Peyer's patch (tissue), 4 donors: ENCODE results near the gene IGF2BP2. TPM values are rescaled to one million over a fixed set of nuclear protein-coding genes. Genes with fewer than 3 reads are reported as not detected.

Experiments used
- DNase-seq, 3 donors: peaks; one replicate each; pipeline ENCODE4 v3.0.0-alpha.2; 2017 to 2019
- H3K27ac ChIP-seq, 4 donors: fragments of 200-600 bp; sonication (generic); one replicate each; pipeline ENCODE4 v1.5.1; 2016 to 2019
- H3K27me3 ChIP-seq, 2 donors: fragments of 200-600 bp; sonication (generic); one replicate each; pipeline ENCODE4 v1.5.1; 2019
- H3K36me3 ChIP-seq, 3 donors: fragments of 200-600 bp; sonication (generic); one replicate each; pipeline ENCODE4 v1.5.1; 2016 to 2019
- H3K4me1 ChIP-seq, 4 donors: fragments of 200-600 bp; sonication (generic); one replicate each; pipeline ENCODE4 v1.5.1; 2016 to 2019
- H3K4me3 ChIP-seq, 4 donors: fragments of 200-600 bp; sonication (generic); 1 replicate in 3 of 4; 2 replicates in 1 of 4; pipeline ENCODE4 v1.5.1; 2016 to 2019; ENCODE audit warnings: mild to moderate bottlenecking in 1 of 4
- H3K9me3 ChIP-seq, 4 donors: fragments of 200-600 bp; sonication (generic); one replicate each; pipeline ENCODE4 v1.5.1; 2016 to 2019; ENCODE audit warnings: mild to moderate bottlenecking in 1 of 4
- POLR2A ChIP-seq, 2 donors: fragments of 450-650 bp; IDR thresholded peaks; one replicate each; pipeline ENCODE4 v1.5.1; 2017; ENCODE audit warnings: antibody characterized with exemption in 2 of 2, mild to moderate bottlenecking in 2 of 2, moderate library complexity in 2 of 2
- small RNA-seq, 2 donors: library from RNA; depleted of rRNA; stranded (forward); fragments of <200 nt; gene quantifications; one replicate each; pipeline ENCODE3, GENCODE V24; 2016
- total RNA-seq, 4 donors: library from RNA; depleted of rRNA; stranded (reverse); fragments of >200 nt; gene quantifications; one replicate each; pipeline ENCODE4 v1.1.0, GENCODE V29; 2016
- TF ChIP-seq, protein P1 (sequence below), 6 experiments: fragments of 450-650 bp in 4 of 6; fragments of 200-600 bp in 2 of 6; sonication (generic) in 1 of 6; IDR thresholded peaks; one replicate each; pipeline ENCODE4 v1.5.1; 2017 to 2019; ENCODE audit warnings: antibody characterized with exemption in 6 of 6, mild to moderate bottlenecking in 3 of 6, moderate library complexity in 1 of 6

IGF2BP2 gene
- total RNA-seq, 4 donors from 2014 or later = 61.9 to 116 (median 99.8) TPM

GRCh38 chr3:185606196-185606595, 218.6 kb downstream of the IGF2BP2 start:
- Histone ChIP-seq H3K4me3 (no peak overlapping the region), H3K27ac (no peak overlapping the region), H3K9me3 (no peaks in the 10 kb centered on the region), H3K36me3 (peaks cover 0 to 95% (median 0%) of the 10 kb centered on the region in 3 donors), H3K4me1 (no peaks in the 10 kb centered on the region), H3K27me3 (no peaks in the 10 kb centered on the region)
- DNase-seq = no peak
- TF ChIP-seq POLR2A (IDR thresholded peaks at IDR 0.05) = no peak
- TF ChIP-seq, protein P1, sequence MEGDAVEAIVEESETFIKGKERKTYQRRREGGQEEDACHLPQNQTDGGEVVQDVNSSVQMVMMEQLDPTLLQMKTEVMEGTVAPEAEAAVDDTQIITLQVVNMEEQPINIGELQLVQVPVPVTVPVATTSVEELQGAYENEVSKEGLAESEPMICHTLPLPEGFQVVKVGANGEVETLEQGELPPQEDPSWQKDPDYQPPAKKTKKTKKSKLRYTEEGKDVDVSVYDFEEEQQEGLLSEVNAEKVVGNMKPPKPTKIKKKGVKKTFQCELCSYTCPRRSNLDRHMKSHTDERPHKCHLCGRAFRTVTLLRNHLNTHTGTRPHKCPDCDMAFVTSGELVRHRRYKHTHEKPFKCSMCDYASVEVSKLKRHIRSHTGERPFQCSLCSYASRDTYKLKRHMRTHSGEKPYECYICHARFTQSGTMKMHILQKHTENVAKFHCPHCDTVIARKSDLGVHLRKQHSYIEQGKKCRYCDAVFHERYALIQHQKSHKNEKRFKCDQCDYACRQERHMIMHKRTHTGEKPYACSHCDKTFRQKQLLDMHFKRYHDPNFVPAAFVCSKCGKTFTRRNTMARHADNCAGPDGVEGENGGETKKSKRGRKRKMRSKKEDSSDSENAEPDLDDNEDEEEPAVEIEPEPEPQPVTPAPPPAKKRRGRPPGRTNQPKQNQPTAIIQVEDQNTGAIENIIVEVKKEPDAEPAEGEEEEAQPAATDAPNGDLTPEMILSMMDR (IDR thresholded peaks at IDR 0.05) = no peak

DNA sequence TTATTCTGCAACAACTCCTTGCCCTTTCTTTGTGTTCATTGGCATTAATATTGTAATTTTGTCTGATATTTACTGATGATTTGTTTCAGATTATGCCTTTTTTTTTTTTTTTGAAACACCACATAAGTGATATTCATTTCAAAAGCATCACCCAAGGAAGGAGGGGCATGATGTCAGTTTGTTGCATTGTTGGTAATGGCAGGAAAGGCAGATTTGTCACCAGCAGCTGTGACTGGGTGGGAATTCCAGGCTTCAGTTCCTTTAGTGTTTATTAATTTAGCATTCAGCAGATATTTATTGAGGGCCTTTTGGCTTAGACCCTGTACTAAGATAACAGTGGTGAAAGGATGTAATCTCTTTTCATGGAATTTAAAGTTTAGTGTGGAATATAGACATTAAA, 219.3 kb downstream of the IGF2BP2 start:
- no peaks in the 10 kb centered on the region for H3K4me1 ChIP-seq
- no peak overlapping the region for H3K27ac ChIP-seq
- peaks cover 0 to 95% (median 0%) of the 10 kb centered on the region in 3 donors for H3K36me3 ChIP-seq
- TF ChIP-seq, protein P1 (IDR thresholded peaks at IDR 0.05) = no peak
- no peak for TF ChIP-seq POLR2A (IDR thresholded peaks at IDR 0.05)
- no peak overlapping the region for H3K4me3 ChIP-seq
- H3K27me3 ChIP-seq = no peaks in the 10 kb centered on the region
- no peaks in the 10 kb centered on the region for H3K9me3 ChIP-seq
- DNase-seq = no peak

GRCh38 chr3:185595526-185595925, 229.3 kb downstream of the IGF2BP2 start:
- DNase-seq = no peak
- H3K4me1 ChIP-seq = no peaks in the 10 kb centered on the region
- H3K27me3 ChIP-seq = no peaks in the 10 kb centered on the region
- H3K9me3 ChIP-seq = no peaks in the 10 kb centered on the region
- no peak overlapping the region for H3K27ac ChIP-seq
- peaks cover 0 to 53% (median 0%) of the 10 kb centered on the region in 3 donors for H3K36me3 ChIP-seq
- TF ChIP-seq, protein P1 (IDR thresholded peaks at IDR 0.05) = no peak
- no peak for TF ChIP-seq POLR2A (IDR thresholded peaks at IDR 0.05)
- no peak overlapping the region for H3K4me3 ChIP-seq

- Histone ChIP-seq H3K9me3 (no peaks in the 10 kb centered on the region), H3K27me3 (no peaks in the 10 kb centered on the region), H3K27ac (no peak overlapping the region), H3K4me1 (no peaks in the 10 kb centered on the region), H3K36me3 (peaks cover 0 to 45% (median 0%) of the 10 kb centered on the region in 3 donors), H3K4me3 (no peak overlapping the region)
- no peak for TF ChIP-seq POLR2A (IDR thresholded peaks at IDR 0.05)
- TF ChIP-seq, protein P1 (IDR thresholded peaks at IDR 0.05) = no peak
- DNase-seq = no peak
These were observed 230.8 kb downstream of the IGF2BP2 start for GRCh38 chr3:185594073-185594472.

Small RNA genes within 50 kb of the gene (small RNA-seq; reads per million reads assigned to genes)
- gene AC133473.1 = 0 reads per million in 2 donors
- 0 reads per million in 2 donors for gene MIR548AQ

Other genes with a start within 250 kb of the IGF2BP2 start
- gene SENP2, start 238.7 kb downstream of the IGF2BP2 start, total RNA-seq = 10 to 100 TPM; 21.8 to 48.7 (median 28.7) TPM
- gene TRA2B, start 113.0 kb upstream of the IGF2BP2 start, total RNA-seq = 100 to 1,000 TPM; 117 to 217 (median 144) TPM